A549 (cell line): Measurements from ENCODE around the gene CHRNA1. TPM values are rescaled to one million over a fixed set of nuclear protein-coding genes. Genes with fewer than 3 reads are reported as not detected.
A peak's percentile ranks its signal among the peaks of the same experiment; 100 is the strongest.

ENCODE experiments used
- ATAC-seq, 2 experiments: fragments of 200-7000 bp in 1 of 2; fragments of >200 bp in 1 of 2; cut with Nextera tagmentation in 1 of 2; cut with Tn5 transposase in 1 of 2; 3 replicates each; pipeline versions ENCODE4 v1.8.0 to v1.9.1; 2018 to 2020; ENCODE audit warnings: mild to moderate bottlenecking in 1 of 2, moderate library complexity in 1 of 2
- CTCF ChIA-PET: fragments of 300-600 bp; sonication (Branson Sonifier 250); formaldehyde crosslinking; extraction: SDS; loops from one replicate; lab custom pipeline; 2021; ENCODE audit warnings: antibody characterized with exemption, inconsistent platforms; lab: Yijun Ruan, JAX
- POLR2A ChIA-PET: fragments of 350-600 bp; formaldehyde crosslinking; extraction: SDS; loops from one replicate; lab custom pipeline; 2021; ENCODE audit warnings: antibody characterized with exemption, inconsistent platforms; lab: Yijun Ruan, JAX
- DNase-seq, 2 experiments: peaks; one replicate each; pipeline versions ENCODE4 v3.0.0 to v3.0.0-alpha.2; 2011 to 2016; ENCODE audit warnings: low read depth in 1 of 2, low spot score in 1 of 2
- FAIRE-seq: peaks from 2 replicates; lab custom pipeline; 2011; peaks lifted over from hg19 to GRCh38; lab: Jason Lieb, UNC
- H3K27ac ChIP-seq, 2 experiments: fragments of >200 bp; sonication (Bioruptor Twin); formaldehyde crosslinking; 3 replicates each; pipeline ENCODE4 v1.5.1; 2016 to 2017
- H3K4me1 ChIP-seq: fragments of >200 bp; sonication (Bioruptor Twin); formaldehyde crosslinking; 3 replicates; pipeline ENCODE4 v1.6.1; 2016
- H3K4me2 ChIP-seq: fragments of >200 bp; sonication (Bioruptor Twin); formaldehyde crosslinking; 3 replicates; pipeline ENCODE4 v1.6.1; 2016
- H3K4me3 ChIP-seq: fragments of >200 bp; sonication (Bioruptor Twin); formaldehyde crosslinking; 3 replicates; pipeline ENCODE4 v1.5.1; 2016
- H3K9me3 ChIP-seq: fragments of >200 bp; sonication (Bioruptor Twin); formaldehyde crosslinking; 3 replicates; pipeline ENCODE4 v1.6.1; 2016
- BCL3 ChIP-seq: fragments of >200 bp; sonication (Bioruptor Twin); formaldehyde crosslinking; IDR thresholded peaks from 3 replicates; pipeline ENCODE4 v1.6.1; 2016
- CBX2 ChIP-seq: fragments of 200-600 bp; sonication (generic); IDR thresholded peaks from 2 replicates; pipeline ENCODE4 v1.6.1; 2016; ENCODE audit warnings: low read depth, mild to moderate bottlenecking, borderline replicate concordance
- CHD2 ChIP-seq: fragments of 150-350 bp; IDR thresholded peaks from 2 replicates; pipeline ENCODE4 v1.6.1; 2014; ENCODE audit warnings: low read length; ENCODE audit not compliant: partially characterized antibody
- CHD4 ChIP-seq: fragments of 200-600 bp; sonication (generic); IDR thresholded peaks from 2 replicates; pipeline ENCODE4 v1.6.1; 2016; ENCODE audit warnings: antibody characterized with exemption, mild to moderate bottlenecking, borderline replicate concordance
- EHF ChIP-seq: fragments of 250-450 bp; sonication (Bioruptor Pico); IDR thresholded peaks from 2 replicates; pipeline ENCODE4 v1.5.0; 2020; ENCODE audit warnings: mild to moderate bottlenecking
- ESRRA ChIP-seq: fragments of 150-350 bp; IDR thresholded peaks from 2 replicates; pipeline ENCODE4 v1.6.1; 2014; ENCODE audit warnings: mild to moderate bottlenecking, low read length, borderline replicate concordance
- FOSL2 ChIP-seq, 2 experiments: fragments of 450-650 bp in 1 of 2; fragments of >200 bp in 1 of 2; sonication (Bioruptor Twin) in 1 of 2; formaldehyde crosslinking; IDR thresholded peaks; 2 replicates each; pipeline versions ENCODE4 v1.5.0 to v1.6.1; 2016 to 2020; ENCODE audit warnings: mild to moderate bottlenecking in 1 of 2, moderate library complexity in 1 of 2
- GATA3 ChIP-seq: IDR thresholded peaks from 2 replicates; pipeline ENCODE4 v1.6.1; 2012; ENCODE audit warnings: borderline replicate concordance
- HES2 ChIP-seq: fragments of >200 bp; sonication (Bioruptor Twin); formaldehyde crosslinking; IDR thresholded peaks from 2 replicates; pipeline ENCODE4 v1.6.1; 2016
- HMGXB4 ChIP-seq: fragments of 250-450 bp; sonication (Bioruptor Pico); IDR thresholded peaks from 2 replicates; pipeline ENCODE4 v1.5.0; 2021; ENCODE audit warnings: mild to moderate bottlenecking, moderate library complexity, borderline replicate concordance
- HOXB5 ChIP-seq: fragments of 250-450 bp; sonication (Bioruptor Pico); IDR thresholded peaks from 2 replicates; pipeline ENCODE4 v1.5.0; 2020; ENCODE audit warnings: mild to moderate bottlenecking, moderate library complexity
- MAFK ChIP-seq: fragments of 450-650 bp; IDR thresholded peaks from 2 replicates; pipeline ENCODE4 v1.6.1; 2014; ENCODE audit not compliant: partially characterized antibody
- NFE2L2 ChIP-seq: fragments of 150-350 bp; conservative IDR thresholded peaks from 2 replicates; pipeline ENCODE4 v1.6.1; 2014; ENCODE audit warnings: low read length
- NPAS2 ChIP-seq: fragments of 250-450 bp; sonication (Bioruptor Pico); IDR thresholded peaks from 2 replicates; pipeline ENCODE4 v1.8.0; 2022; ENCODE audit warnings: mild to moderate bottlenecking, moderate library complexity, borderline replicate concordance
- PBX3 ChIP-seq: IDR thresholded peaks from 2 replicates; pipeline ENCODE4 v1.6.1; 2012
- RARB ChIP-seq: fragments of 250-450 bp; sonication (Bioruptor Pico); IDR thresholded peaks from 2 replicates; pipeline ENCODE4 v1.8.0; 2021; ENCODE audit warnings: mild to moderate bottlenecking, moderate library complexity
- REST ChIP-seq: fragments of 200-600 bp; sonication (generic); IDR thresholded peaks from 2 replicates; pipeline ENCODE4 v1.6.1; 2016; ENCODE audit warnings: antibody characterized with exemption, mild to moderate bottlenecking, moderate library complexity
- RNF2 ChIP-seq: fragments of 200-600 bp; sonication (generic); IDR thresholded peaks from 2 replicates; pipeline ENCODE4 v1.6.1; 2016; ENCODE audit warnings: low read depth, mild to moderate bottlenecking, antibody characterized with exemption, moderate library complexity, borderline replicate concordance
- SMC3 ChIP-seq: fragments of >200 bp; sonication (Bioruptor Twin); formaldehyde crosslinking; IDR thresholded peaks from 3 replicates; pipeline ENCODE4 v1.6.1; 2018; ENCODE audit warnings: inconsistent platforms
- TFCP2L1 ChIP-seq: fragments of 250-450 bp; sonication (Bioruptor Pico); IDR thresholded peaks from 2 replicates; pipeline ENCODE4 v1.5.0; 2021; ENCODE audit warnings: mild to moderate bottlenecking
- USF2 ChIP-seq: fragments of 450-650 bp; IDR thresholded peaks from 2 replicates; pipeline ENCODE4 v1.6.1; 2014; ENCODE audit warnings: antibody characterized with exemption
- ZFP36 ChIP-seq: fragments of 450-650 bp; IDR thresholded peaks from 2 replicates; pipeline ENCODE4 v1.6.1; 2014; ENCODE audit warnings: borderline replicate concordance; ENCODE audit not compliant: partially characterized antibody
- WGBS: methylation state at CpG from one replicate; pipeline ENCODE4 v1.1.6; 2017; ENCODE audit errors: missing lambda C conversion rate; 5-methylcytosine and 5-hydroxymethylcytosine counted together
- polyA plus RNA-seq, 4 experiments: library from polyadenylated mRNA; depleted of rRNA in 3 of 4; stranded (reverse); fragments of >200 nt; fragmentation: RNase III in 1 of 4; extraction: RNeasy Plus Mini Kit Qiagen cat#74134 plus additional on column Dnase treatment in 1 of 4; gene quantifications; 2 replicates in 3 of 4; 3 replicates in 1 of 4; pipeline ENCODE4 v1.2.3, GENCODE V29; 2011 to 2017

Gene CHRNA1
- polyA plus RNA-seq, 2 of the 4 experiments (the other 2 are of a cell fraction): not detected

GRCh38 chr2:174792309-174793025, 28.2 kb upstream of the CHRNA1 start:
- Histone ChIP-seq H3K4me2 (no peak overlapping the region), H3K4me3 (no peak overlapping the region), H3K4me1 (peaks cover 9% of the 10 kb centered on the region; the same call in 1 of the 3 replicates), H3K9me3 (no peaks in the 10 kb centered on the region), H3K27ac (no peak overlapping the region)
- ChIA-PET CTCF (interaction anchor here (1.8 to 5.6 kb wide), 2 partner anchors 8 to 21 kb away, joined by 4 to 26 read pairs; no protein-coding TSS in a partner anchor), POLR2A (no interaction called here)
- no peak for FAIRE-seq
- no peak for DNase-seq
- WGBS: 74% methylated on average over 7 of the region's 7 CpGs
- no peak for ATAC-seq
- no peak for TF ChIP-seq TFCP2L1 (CRISPR knock-in tag)
- TF ChIP-seq USF2: no peak
- no peak for TF ChIP-seq ZFP36
- TF ChIP-seq GATA3: no peak
- TF ChIP-seq MAFK: peak; percentile 77

- H3K9me3 ChIP-seq: no peaks in the 10 kb centered on the region
- TF ChIP-seq NFE2L2 (no peak), TFCP2L1 (CRISPR knock-in tag) (no peak), NPAS2 (CRISPR knock-in tag) (no peak), CHD2 (no peak), CBX2 (no peak), HES2 (no peak), SMC3 (no peak), RNF2 (no peak), EHF (no peak), RARB (CRISPR knock-in tag) (no peak), HOXB5 (no peak), MAFK (no peak), ESRRA (no peak), HMGXB4 (CRISPR knock-in tag) (no peak), FOSL2 (IDR thresholded peaks at IDR 0.05) (no peak), FOSL2 (CRISPR knock-in tag; IDR thresholded peaks at IDR 0.05) (no peak), PBX3 (no peak), BCL3 (no peak), CHD4 (no peak), REST (no peak)
- H3K4me3 ChIP-seq: no peak overlapping the region
- no peak overlapping the region for H3K27ac ChIP-seq
- ChIA-PET CTCF (interaction anchor here (1.4 to 3.3 kb wide), 2 partner anchors 9 to 20 kb away, joined by 3 to 17 read pairs; no protein-coding TSS in a partner anchor), POLR2A (no interaction called here)
- DNase-seq (no peak), FAIRE-seq (no peak), ATAC-seq (no peak)
- no peak overlapping the region for H3K4me2 ChIP-seq
- 66% methylated on average over 7 of the region's 7 CpGs for WGBS
- peaks cover 9% of the 10 kb centered on the region; the same call in 1 of the 3 replicates for H3K4me1 ChIP-seq
Observed at GRCh38 chr2:174791746-174792280, 27.5 kb upstream of the CHRNA1 start.
